ENCODE data around the gene WDR1.

The WDR1 gene

DNA sequence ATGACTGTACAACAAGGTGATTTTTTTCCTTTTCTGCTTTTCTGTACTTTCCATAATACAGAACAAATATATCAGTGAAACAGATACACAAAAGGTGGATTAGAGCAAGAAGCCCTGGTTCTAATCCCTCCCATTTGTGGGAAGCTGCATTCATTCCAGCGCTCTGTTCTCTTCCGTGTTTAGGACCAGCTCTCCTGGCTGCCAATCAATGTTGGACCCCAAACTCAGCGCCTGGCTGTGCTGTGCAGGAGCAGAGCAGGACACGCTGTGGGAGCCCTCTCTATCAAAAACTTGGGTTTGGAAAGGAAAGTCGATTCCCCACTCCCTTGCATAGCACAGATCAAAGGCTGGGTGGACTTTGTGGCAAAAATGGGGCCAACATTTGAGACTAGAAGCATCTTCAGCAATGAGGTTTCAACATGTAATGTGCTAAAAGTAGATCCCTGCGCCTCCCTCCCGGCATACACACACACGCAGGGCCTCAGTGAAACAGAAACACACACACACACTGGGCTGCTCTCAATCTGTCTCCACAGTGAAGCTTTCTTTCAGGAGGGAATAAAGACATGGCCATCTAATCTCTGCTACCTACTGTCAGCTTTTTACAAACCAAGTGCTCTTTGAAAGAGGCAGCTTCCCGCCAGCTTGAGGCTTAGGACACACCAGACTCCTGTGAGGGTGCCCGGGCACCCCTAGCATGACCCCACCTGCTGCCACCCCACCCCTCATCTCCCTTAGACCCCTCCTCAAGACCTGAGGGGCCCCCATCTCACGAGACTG lies 12.2 kb downstream of the WDR1 start:
- peaks cover 92% of the 10 kb centered on the region for H3K79me2 ChIP-seq (ENCODE audit: insufficient read depth, low read length)
- TF ChIP-seq EZH2phosphoT487 (conservative IDR thresholded peaks at IDR 0.05; ENCODE audit: low read length), result no peak
- TF ChIP-seq, protein P1, sequence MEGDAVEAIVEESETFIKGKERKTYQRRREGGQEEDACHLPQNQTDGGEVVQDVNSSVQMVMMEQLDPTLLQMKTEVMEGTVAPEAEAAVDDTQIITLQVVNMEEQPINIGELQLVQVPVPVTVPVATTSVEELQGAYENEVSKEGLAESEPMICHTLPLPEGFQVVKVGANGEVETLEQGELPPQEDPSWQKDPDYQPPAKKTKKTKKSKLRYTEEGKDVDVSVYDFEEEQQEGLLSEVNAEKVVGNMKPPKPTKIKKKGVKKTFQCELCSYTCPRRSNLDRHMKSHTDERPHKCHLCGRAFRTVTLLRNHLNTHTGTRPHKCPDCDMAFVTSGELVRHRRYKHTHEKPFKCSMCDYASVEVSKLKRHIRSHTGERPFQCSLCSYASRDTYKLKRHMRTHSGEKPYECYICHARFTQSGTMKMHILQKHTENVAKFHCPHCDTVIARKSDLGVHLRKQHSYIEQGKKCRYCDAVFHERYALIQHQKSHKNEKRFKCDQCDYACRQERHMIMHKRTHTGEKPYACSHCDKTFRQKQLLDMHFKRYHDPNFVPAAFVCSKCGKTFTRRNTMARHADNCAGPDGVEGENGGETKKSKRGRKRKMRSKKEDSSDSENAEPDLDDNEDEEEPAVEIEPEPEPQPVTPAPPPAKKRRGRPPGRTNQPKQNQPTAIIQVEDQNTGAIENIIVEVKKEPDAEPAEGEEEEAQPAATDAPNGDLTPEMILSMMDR (IDR thresholded peaks at IDR 0.05; ENCODE audit: insufficient read depth, low read length, poor library complexity, severe bottlenecking), result no peak
- no peak overlapping the region for H3K27ac ChIP-seq (ENCODE audit: low read depth, low read length)
- H3K4me3 ChIP-seq (ENCODE audit: insufficient read depth, low read length, poor library complexity, severe bottlenecking), result no peak overlapping the region
- no peaks in the 10 kb centered on the region for H3K27me3 ChIP-seq (ENCODE audit: low read length)
- H3K9me2 ChIP-seq (replicated peaks; ENCODE audit: insufficient read depth, low read length), result no peaks in the 10 kb centered on the region
- no peak overlapping the region for H3K4me2 ChIP-seq (ENCODE audit: low read depth, low read length, poor library complexity, severe bottlenecking)
- H4K20me1 ChIP-seq (ENCODE audit: low read depth, low read length), result peaks cover 42% of the 10 kb centered on the region
- no peak overlapping the region for H3K9ac ChIP-seq (ENCODE audit: low read length)
- no peaks in the 10 kb centered on the region for H3K9me3 ChIP-seq (ENCODE audit: insufficient read depth, low read length)
- no peaks in the 10 kb centered on the region for H3F3A ChIP-seq (ENCODE audit: insufficient read depth)
- no peak overlapping the region for H2AFZ ChIP-seq (ENCODE audit: low read depth, low read length, severe bottlenecking)
- no peaks in the 10 kb centered on the region for H3K36me3 ChIP-seq (ENCODE audit: low read length)

DNA sequence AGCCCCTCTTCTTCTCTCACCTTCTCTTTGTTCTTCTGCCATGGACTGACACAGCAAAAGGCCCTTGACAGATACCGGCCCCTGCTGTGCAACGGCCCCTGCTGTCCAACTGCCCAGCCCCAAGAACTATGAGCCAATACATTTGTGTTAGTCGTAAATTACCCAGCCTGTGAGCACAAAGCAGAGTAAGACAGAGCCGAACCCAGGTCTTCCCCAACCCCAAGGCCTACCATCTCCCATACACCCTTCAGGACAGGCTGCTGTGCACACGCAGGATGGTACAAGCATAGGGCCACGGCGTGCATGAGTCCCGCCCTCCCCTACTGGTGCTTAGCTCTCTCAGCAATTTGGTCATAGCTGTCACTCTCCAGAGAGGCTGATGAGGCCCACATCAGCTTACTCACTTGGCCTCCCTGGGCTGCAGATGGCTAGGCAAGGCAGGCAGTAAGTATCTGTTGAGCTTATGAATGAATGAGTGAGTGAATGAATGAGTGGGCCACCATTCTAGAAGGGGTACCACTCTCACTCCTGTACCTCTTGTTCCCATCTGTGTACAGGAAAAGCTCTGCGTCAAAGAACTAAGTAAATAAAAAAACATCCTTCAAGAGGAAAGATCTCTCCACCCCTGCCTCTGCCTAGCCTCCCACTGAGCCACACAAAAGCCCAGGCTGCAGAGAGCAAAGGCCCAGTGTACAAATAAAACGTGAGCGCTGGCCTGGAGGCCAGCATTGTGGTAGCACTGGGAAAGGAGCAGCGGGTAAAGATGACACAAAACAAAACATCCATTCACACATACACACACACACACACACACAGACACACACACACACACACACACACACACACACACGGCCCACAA lies 13.9 kb downstream of the WDR1 start:
- H3K36me3 ChIP-seq (ENCODE audit: low read length), result no peaks in the 10 kb centered on the region; the same call in 1 of the 2 replicates
- H3F3A ChIP-seq (ENCODE audit: insufficient read depth), result no peaks in the 10 kb centered on the region
- peaks cover 75% of the 10 kb centered on the region for H3K79me2 ChIP-seq (ENCODE audit: insufficient read depth, low read length)

DNA sequence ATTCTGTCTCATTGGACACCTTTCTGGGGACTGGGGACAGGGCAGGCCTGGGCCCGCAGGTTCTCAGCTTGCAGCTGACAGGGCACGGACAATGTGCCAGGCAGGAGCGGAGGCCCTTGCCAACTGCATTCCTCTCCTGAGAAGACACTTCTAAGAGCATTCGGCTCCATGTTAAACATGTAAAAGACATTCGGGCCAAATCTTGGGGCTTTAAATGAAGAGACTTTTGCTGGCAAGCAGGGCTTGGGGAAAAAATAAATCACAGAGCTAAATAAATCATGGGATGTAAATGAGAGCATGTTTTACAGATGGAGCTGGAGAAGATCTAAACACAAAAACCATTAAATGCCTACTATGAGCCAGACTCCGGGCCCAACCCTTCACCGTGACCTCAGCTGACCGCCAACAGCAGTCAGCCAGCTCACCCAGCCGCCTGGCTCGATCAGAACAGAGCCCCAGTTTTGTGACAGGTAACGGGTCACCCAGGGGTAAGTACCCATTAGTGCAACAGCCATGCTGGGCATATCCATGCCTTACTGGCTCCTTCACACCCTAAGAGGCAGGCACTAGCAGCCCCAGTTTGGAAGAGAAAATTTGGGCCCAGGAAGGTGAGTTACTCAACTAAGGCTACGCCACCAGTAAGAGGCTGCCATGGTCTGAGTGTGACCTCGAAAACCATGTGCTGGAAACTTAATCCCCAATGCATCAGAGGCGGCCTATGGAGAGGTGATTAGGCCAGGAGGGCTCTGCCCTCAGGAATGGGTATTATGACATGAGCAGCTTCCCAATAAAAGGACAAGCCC lies 14.7 kb downstream of the WDR1 start:
- no peak overlapping the region for H2AFZ ChIP-seq (ENCODE audit: low read depth, low read length, severe bottlenecking)
- no peak overlapping the region for H3K27ac ChIP-seq (ENCODE audit: low read depth, low read length)
- H3F3A ChIP-seq (ENCODE audit: insufficient read depth), result no peaks in the 10 kb centered on the region
- no peaks in the 10 kb centered on the region for H3K9me3 ChIP-seq (ENCODE audit: insufficient read depth, low read length)
- TF ChIP-seq, protein P1 (IDR thresholded peaks at IDR 0.05; ENCODE audit: insufficient read depth, low read length, poor library complexity, severe bottlenecking), result no peak
- no peak for TF ChIP-seq EZH2phosphoT487 (conservative IDR thresholded peaks at IDR 0.05; ENCODE audit: low read length)
- H3K79me2 ChIP-seq (ENCODE audit: insufficient read depth, low read length), result peaks cover 66% of the 10 kb centered on the region
- H3K4me3 ChIP-seq (ENCODE audit: insufficient read depth, low read length, poor library complexity, severe bottlenecking), result no peak overlapping the region
- no peaks in the 10 kb centered on the region; the same call in 1 of the 2 replicates for H3K36me3 ChIP-seq (ENCODE audit: low read length)
- no peak overlapping the region for H3K9ac ChIP-seq (ENCODE audit: low read length)
- H3K4me2 ChIP-seq (ENCODE audit: low read depth, low read length, poor library complexity, severe bottlenecking), result no peak overlapping the region
- H4K20me1 ChIP-seq (ENCODE audit: low read depth, low read length), result peaks cover 25% of the 10 kb centered on the region
- H3K9me2 ChIP-seq (replicated peaks; ENCODE audit: insufficient read depth, low read length), result no peaks in the 10 kb centered on the region
- no peaks in the 10 kb centered on the region for H3K27me3 ChIP-seq (ENCODE audit: low read length)

More for the DNA sequence above, 13.9 kb downstream of the WDR1 start:
- Histone ChIP-seq H3K9me2 (replicated peaks; ENCODE audit: insufficient read depth, low read length) (no peaks in the 10 kb centered on the region), H3K4me3 (ENCODE audit: insufficient read depth, low read length, poor library complexity, severe bottlenecking) (no peak overlapping the region), H4K20me1 (ENCODE audit: low read depth, low read length) (peaks cover 29% of the 10 kb centered on the region), H3K9ac (ENCODE audit: low read length) (no peak overlapping the region), H3K9me3 (ENCODE audit: insufficient read depth, low read length) (no peaks in the 10 kb centered on the region), H2AFZ (ENCODE audit: low read depth, low read length, severe bottlenecking) (no peak overlapping the region), H3K27me3 (ENCODE audit: low read length) (no peaks in the 10 kb centered on the region), H3K27ac (ENCODE audit: low read depth, low read length) (no peak overlapping the region), H3K4me2 (ENCODE audit: low read depth, low read length, poor library complexity, severe bottlenecking) (no peak overlapping the region)
- TF ChIP-seq EZH2phosphoT487 (conservative IDR thresholded peaks at IDR 0.05; ENCODE audit: low read length), result no peak
- TF ChIP-seq, protein P1 (IDR thresholded peaks at IDR 0.05; ENCODE audit: insufficient read depth, low read length, poor library complexity, severe bottlenecking), result no peak

All from SU-DHL-6 (cell line).